ENCODE measurements around the gene CREB5. TPM values are rescaled to one million over a fixed set of nuclear protein-coding genes. Genes with fewer than 3 reads are reported as not detected.

Gene CREB5
- total RNA-seq, 4 donors from 2014 or later: 11.9 to 25.3 (median 14.4) TPM

DNA sequence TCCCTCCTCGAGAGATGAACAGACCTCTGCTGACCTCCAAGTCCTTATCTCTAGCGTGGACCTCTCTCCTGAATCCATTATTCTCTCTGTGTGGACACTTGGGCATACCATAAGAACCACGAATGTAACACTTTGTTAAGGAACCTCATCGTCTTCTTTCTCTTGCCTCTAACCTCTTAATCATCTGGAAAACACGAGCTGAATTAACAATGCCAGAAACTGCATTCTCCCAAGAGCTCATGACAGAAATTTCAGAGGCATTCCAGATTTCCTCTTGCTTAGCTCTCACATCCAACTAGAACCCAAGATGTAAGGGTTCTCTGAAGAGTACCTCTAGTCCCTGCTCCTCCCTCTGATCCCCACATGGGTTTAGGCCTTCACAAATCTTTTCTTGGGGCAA is 444.3 kb downstream of the CREB5 start:
- TF ChIP-seq, protein P1, sequence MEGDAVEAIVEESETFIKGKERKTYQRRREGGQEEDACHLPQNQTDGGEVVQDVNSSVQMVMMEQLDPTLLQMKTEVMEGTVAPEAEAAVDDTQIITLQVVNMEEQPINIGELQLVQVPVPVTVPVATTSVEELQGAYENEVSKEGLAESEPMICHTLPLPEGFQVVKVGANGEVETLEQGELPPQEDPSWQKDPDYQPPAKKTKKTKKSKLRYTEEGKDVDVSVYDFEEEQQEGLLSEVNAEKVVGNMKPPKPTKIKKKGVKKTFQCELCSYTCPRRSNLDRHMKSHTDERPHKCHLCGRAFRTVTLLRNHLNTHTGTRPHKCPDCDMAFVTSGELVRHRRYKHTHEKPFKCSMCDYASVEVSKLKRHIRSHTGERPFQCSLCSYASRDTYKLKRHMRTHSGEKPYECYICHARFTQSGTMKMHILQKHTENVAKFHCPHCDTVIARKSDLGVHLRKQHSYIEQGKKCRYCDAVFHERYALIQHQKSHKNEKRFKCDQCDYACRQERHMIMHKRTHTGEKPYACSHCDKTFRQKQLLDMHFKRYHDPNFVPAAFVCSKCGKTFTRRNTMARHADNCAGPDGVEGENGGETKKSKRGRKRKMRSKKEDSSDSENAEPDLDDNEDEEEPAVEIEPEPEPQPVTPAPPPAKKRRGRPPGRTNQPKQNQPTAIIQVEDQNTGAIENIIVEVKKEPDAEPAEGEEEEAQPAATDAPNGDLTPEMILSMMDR (IDR thresholded peaks at IDR 0.05; ENCODE audit: low read depth): no peak

DNA sequence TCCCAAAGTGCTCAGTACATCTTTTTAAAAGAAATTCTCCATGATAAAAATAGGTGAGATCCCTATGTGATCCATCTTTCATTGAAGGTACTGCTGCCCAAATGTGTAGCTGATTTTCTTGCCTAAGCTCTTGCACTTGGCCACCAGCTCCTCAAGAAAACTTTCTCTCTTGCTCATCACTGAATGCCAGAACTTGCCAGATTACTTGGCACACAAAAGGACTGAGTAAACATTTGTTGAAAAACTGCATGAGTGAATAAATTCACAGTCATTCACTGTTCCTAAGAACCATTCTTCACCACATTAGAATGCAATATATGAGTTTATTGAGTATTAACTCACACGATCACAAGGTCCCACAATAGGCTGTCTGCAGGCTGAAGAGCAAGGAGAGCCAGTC is 445.9 kb downstream of the CREB5 start:
- TF ChIP-seq, protein P1 (IDR thresholded peaks at IDR 0.05; ENCODE audit: low read depth): no peak

DNA sequence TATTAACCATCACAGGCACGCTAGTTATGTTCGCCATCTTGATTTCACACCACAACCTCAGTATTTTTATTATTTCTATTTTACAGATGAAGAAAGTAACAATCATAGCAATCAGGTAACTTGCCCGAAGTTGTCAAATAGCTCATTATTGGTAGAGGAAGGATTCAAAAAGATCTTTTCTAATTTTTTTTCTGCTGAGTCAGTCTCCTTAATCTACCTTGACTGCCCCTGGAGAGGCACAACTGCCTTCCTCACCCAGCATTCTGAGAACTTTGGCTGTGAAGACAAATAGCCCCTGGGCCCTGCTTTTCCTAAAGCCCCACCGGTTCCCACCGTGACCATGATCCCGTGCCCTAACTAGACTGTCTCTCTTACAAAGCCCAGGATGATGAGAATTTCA is 446.6 kb downstream of the CREB5 start:
- TF ChIP-seq, protein P1 (IDR thresholded peaks at IDR 0.05; ENCODE audit: low read depth): no peak

DNA sequence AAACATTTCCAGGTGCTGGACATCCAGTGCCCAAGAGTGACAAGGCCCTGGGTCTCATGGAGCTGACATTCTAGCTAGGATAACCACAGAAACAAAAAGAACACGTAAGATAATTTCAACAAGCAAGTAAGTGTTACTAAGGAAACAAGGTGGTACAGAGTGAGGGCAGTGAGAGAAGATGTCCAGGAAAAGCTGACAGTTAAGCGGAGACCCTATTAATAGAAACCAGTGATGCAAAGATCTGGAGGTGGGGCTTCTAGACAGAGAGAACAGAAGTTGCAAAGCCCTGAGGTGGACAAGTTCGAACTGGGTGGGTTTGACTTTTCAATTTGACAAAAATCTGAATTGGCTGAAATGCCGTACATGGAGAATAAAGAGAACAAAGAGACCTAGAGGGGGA is 449.5 kb downstream of the CREB5 start:
- TF ChIP-seq, protein P1 (IDR thresholded peaks at IDR 0.05; ENCODE audit: low read depth): no peak

DNA sequence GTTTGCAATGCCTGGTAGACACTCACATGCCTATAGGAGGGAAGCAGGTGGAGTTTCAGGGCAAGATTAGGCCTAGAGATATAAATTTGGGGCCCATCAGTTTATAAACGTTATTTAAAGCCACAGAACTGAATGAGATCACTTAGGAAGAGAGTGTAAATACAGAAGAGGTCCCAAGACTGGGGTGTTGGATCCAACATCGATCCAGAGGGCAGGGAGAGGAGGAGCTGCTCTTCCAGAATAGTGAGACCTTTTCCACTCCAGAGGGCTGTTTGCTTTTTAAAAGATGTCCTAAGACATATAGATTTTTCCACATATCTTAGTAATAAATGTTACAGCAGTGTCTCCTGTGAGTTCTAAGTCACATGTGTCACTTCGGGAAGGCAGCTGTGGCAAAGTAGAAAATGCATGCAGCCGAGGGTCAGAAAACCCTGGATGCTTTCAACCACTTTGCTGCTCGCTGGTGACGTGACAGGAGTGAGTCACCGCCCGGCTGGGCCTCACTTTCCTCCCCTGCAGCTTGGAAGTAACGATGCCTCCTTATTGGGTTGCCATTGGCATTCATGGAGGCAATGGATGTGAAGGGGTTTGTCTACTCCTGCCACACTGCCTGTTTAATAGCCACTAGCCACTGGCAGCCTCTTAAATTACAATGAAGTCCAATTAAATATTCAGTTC is 450.4 kb downstream of the CREB5 start:
- TF ChIP-seq, protein P1 (IDR thresholded peaks at IDR 0.05; ENCODE audit: low read depth): no peak

DNA sequence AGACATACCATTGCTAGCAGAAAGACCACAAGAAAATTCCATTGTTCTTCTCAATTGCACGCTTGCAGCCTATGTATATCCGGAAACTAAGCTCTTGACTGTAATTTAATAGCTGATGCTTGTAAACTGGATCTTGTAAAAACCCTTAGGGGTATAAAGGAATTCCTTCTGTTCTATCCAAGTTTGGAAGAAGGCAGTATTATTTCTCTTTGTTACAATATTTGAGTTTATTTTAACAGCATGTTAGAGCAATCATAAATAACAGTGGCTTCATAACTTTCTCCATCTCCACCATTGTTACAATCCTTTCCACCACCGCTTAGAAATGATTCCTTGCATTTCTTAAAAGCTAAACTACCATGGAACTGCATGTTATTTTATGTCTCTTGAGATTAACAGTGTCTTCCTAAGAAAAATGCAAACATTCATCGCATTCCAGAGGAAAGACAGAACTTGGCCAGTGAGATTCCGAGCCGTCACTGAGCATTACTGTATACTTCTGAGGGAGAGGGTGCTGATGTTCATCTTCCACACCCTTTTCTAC is 453.4 kb downstream of the CREB5 start:
- TF ChIP-seq, protein P1 (IDR thresholded peaks at IDR 0.05; ENCODE audit: low read depth): no peak

DNA sequence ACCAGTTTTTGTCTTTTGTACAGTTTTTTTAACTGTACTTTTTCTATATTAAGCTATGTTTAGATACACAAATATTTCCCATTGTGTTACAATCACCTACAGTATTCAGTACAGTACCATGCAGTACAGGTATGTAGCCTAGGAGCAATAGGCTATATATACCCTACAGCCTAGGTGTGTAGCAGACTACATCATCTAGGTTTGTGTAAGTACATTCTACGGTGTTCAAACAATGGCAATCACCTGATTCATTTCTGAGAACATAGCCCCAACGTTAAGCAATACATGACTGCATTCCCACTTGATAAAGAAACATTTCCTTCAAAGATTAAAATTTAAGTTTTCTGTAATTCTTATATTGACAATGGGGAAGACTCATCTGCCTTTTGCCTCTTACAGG is 456.4 kb downstream of the CREB5 start:
- TF ChIP-seq, protein P1 (IDR thresholded peaks at IDR 0.05; ENCODE audit: low read depth): no peak

Data from subcutaneous adipose tissue (tissue), 4 donors.